GM10248 (cell line): ENCODE measurements around the gene TNFRSF4.

Experiments used
- CTCF ChIA-PET: fragments of 300-600 bp; sonication (Branson Sonifier 250); formaldehyde crosslinking; extraction: SDS; loops from one replicate; lab custom pipeline; 2021; ENCODE audit warnings: antibody characterized with exemption; lab: Yijun Ruan, JAX
- POLR2A ChIA-PET: fragments of 350-650 bp; sonication (Branson Sonifier 250); formaldehyde crosslinking; extraction: SDS; loops from one replicate; lab custom pipeline; 2020; ENCODE audit warnings: antibody characterized with exemption; lab: Yijun Ruan, JAX
- DNase-seq: peaks from one replicate; pipeline ENCODE4 v3.0.0; 2012; ENCODE audit errors: extremely low spot score
- CTCF ChIP-seq: IDR thresholded peaks from 2 replicates; pipeline ENCODE4 v1.5.1; 2012; ENCODE audit warnings: mild to moderate bottlenecking, low read depth; ENCODE audit errors: extremely low read depth, missing control alignments, control extremely low read depth

The TNFRSF4 gene

GRCh38 chr1:1166642-1167397 is 47.1 kb downstream of the TNFRSF4 start:
- POLR2A ChIA-PET, result no interaction called here
- CTCF ChIA-PET, result no interaction called here
- TF ChIP-seq CTCF, result no peak
- DNase-seq, result no peak

DNA sequence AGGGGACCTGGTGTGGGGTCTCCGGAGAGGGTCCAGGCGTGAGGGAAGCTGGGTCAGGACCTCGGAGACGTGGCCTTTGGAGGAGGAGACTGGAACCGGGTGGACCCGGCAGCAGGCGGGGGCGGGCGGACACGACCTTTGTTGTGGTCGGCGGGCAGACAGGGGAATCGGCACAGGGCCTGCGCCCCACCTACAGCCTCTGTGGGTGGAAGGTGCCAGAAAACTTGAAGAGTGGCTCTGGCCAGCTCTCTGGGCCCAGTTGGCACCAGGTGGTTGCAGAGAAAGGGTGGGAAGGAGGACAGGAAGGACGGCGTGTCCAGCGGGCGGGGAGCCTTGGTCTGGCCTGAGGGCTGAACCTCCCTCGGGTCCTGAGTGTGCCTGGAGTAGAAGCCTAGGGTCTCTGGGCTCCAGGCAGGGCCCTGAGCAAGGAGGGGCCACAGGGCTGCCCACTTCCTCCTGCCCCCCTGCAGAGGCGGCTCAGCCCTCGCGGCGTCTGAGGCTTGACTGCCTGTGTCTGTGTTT is 48.0 kb downstream of the TNFRSF4 start:
- no peak for TF ChIP-seq CTCF
- CTCF ChIA-PET, result interaction anchor here (1.5 kb wide), 1 partner anchor 29 kb away, joined by 3 read pairs; no protein-coding TSS in a partner anchor
- POLR2A ChIA-PET, result no interaction called here
- DNase-seq, result no peak

DNA sequence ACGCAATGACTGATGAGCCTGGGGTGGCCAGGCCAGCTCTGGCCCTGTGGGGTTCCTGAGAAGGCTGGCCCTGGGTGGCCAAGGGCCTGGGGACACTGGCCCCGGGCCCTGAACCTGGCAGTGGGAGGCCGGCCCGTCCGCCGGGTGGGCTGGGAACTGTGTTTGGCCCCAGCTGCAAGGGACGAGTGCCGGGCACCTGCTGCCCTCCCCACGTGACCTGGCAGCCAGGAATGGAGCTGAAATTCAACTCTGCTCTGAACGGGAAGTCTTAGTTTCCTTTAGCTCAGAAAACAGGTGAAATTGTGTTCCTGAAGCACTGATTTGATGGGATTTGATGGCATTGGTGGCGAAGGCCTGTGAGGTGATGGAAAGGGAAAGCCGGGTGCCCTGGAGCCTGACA is 48.5 kb downstream of the TNFRSF4 start:
- TF ChIP-seq CTCF, result no peak
- ChIA-PET CTCF (interaction anchor here (1.3 to 1.5 kb wide), 2 partner anchors 12 to 29 kb away, joined by 3 read pairs; no protein-coding TSS in a partner anchor), POLR2A (no interaction called here)
- no peak for DNase-seq

DNA sequence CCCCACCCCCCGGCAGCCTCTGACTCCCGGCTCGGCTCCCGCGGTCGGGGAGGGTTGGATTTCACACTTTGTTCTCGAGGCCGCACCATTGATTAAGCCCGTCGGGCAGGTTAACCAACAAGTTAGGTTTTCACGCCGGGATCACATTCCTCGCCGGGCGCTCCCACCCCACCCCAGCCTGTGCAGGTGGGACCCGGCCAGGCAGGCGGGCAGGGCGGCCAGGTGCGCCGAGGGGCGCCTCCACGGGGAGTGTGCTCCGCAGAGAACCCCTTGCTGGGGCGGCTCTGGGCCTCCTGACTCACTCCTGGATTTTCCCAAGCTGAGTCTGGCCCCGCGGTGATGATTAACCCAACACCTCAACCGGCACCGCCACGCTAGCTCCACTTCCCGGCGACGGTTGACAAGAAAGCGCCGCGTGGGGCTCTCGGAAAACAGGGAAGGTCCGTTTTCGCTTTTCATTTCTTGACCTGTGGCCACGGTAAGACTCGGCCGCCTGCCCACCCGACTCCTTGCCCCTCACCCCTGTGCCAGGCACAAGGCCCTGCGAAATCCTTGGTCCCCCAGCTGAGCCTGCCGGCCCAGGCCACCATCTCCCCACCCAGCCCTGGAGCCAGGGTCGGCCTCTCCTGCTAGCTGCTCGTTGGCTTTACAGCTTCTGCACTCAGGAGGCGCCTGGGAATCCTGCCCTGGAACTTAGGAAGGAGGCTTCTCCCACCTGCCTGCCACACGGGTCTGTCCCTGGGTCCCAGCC is 49.1 kb downstream of the TNFRSF4 start:
- CTCF ChIA-PET, result interaction anchor here (0.6 to 1.5 kb wide), 3 partner anchors 11 to 39 kb away, joined by 3 read pairs; no protein-coding TSS in a partner anchor
- POLR2A ChIA-PET, result no interaction called here

DNA sequence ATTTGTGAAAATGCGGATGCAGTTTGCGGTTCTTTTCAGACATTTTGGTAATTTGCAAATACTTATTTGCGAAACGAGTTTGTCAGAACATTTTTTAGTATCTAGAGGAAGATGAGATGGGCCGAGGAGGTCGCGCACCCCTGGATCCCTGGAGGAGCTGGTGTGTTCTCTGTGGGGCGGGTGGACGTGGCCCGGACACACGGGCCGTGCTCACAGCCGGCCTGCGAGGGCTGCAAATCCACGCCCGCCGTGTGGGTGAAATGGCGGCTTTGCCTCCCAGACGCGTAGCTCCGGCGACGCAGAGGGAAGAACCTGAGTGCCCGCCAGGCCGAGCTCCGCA is 49.6 kb downstream of the TNFRSF4 start:
- ChIA-PET POLR2A (no interaction called here), CTCF (interaction anchor here (0.6 to 1.5 kb wide), 3 partner anchors 11 to 39 kb away, joined by 3 read pairs; no protein-coding TSS in a partner anchor)
- no peak for DNase-seq
- TF ChIP-seq CTCF, result no peak

More for the DNA sequence above, 49.1 kb downstream of the TNFRSF4 start:
- TF ChIP-seq CTCF, result no peak
- no peak for DNase-seq

GRCh38 chr1:1163538-1164070 is 50.3 kb downstream of the TNFRSF4 start:
- ChIA-PET POLR2A (no interaction called here), CTCF (no interaction called here)
- TF ChIP-seq CTCF, result no peak
- no peak for DNase-seq
